NCI-H1105 treated with DMSO at 0.1 percent for 48 hours (cell line): ENCODE results near the gene GAGE13.
"Not testable (repeated sequence)": the region's sequence is repeated elsewhere in the genome, so short reads cannot be mapped to it uniquely, and the experiment has no call there.

ENCODE experiments used
- DNase-seq: peaks from one replicate; lab custom pipeline; 2025; lab: John Stamatoyannopoulos, UW

The GAGE13 gene

DNA sequence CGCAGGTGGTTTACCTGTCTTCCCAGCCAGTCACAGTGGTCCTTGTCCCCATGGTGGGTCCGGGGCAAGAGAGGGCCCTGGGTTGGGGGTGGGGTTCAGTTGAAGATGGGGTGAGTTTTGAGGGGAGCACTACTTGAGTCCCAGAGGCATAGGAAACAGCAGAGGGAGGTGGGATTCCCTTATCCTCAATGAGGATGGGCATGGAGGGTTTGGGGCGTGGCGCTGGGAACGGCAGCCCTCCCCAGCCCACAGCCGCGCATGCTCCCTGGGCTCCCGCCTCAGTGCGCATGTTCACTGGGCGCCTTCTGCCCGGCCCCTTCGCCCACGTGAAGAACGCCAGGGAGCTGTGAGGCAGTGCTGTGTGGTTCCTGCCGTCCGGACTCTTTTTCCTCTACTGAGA, at the start of gene GAGE13:
GAGE13 (plus strand) TSS at position 301 of the 400 bp plus-strand sequence. CDS start 1,156 bp downstream, outside the sequence.
- not testable (repeated sequence) for DNase-seq

- DNase-seq = no peak
Measured at GRCh38 chrX:49282647-49283011, 48.8 kb upstream of the GAGE13 start.

- no peak for DNase-seq
Measured at GRCh38 chrX:49284212-49284611, 47.2 kb upstream of the GAGE13 start.

DNA sequence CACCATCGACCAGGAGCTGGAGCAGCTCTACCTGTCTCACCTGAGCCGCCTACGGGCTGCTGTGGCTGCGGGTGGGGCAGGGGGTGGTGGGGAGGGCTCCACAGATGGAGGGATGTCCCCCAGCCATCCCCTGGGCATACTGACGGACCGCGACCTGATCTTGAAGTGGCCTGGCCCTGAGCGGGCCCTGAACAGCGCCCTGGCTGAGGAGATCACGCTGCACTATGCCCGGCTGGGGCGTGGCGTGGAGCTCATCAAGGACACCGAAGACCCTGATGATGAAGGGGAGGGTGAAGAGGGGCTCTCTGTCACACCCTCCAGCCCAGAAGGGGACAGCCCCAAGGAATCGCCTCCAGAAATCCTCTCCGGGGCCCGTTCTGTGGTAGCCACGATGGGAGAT, 45.2 kb upstream of the GAGE13 start:
- DNase-seq = no peak

- no peak for DNase-seq
Measured at GRCh38 chrX:49286581-49286980, 44.8 kb upstream of the GAGE13 start.

DNA sequence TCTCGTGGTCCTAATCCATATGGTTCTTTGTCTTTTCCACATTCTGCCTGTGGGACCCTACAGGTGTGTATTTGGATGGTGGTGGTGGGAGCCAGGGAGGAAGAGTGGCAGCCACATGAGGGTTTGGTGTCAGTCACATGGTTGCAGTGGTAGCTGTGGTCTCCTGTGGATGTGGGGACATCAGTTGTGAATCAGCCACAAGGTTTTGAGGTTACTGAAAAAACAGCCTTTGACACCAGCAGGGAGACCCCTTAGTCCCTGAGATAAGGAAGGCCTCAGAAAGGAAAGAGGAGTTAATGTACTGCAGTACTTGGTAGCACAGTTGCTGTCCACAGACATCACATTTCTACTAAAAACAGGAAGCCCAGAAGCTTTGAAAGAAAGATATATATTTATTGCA, 43.7 kb upstream of the GAGE13 start:
- no peak for DNase-seq

DNA sequence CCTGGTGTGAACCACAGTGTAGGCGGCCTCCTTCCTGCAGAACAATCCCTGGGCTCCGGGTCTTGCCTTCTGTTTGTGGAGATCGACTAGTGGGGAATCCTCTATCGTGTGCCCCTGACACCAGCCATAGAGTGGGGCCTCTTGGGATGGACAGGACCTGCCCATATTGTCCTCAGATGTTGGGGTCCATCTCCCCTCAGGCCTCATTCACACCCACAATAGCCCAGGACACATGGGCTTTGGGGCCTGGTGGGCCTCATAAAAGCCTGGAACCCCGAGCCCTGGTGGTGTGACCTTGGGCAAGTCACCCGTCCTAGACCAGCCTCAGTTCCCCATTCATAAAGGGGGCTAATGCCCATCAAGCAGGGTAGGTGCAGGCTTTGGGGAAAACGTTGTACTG, 41.2 kb upstream of the GAGE13 start:
- no peak for DNase-seq

GRCh38 chrX:49291615-49292337, 39.6 kb upstream of the GAGE13 start:
- DNase-seq = peak; percentile 36

DNA sequence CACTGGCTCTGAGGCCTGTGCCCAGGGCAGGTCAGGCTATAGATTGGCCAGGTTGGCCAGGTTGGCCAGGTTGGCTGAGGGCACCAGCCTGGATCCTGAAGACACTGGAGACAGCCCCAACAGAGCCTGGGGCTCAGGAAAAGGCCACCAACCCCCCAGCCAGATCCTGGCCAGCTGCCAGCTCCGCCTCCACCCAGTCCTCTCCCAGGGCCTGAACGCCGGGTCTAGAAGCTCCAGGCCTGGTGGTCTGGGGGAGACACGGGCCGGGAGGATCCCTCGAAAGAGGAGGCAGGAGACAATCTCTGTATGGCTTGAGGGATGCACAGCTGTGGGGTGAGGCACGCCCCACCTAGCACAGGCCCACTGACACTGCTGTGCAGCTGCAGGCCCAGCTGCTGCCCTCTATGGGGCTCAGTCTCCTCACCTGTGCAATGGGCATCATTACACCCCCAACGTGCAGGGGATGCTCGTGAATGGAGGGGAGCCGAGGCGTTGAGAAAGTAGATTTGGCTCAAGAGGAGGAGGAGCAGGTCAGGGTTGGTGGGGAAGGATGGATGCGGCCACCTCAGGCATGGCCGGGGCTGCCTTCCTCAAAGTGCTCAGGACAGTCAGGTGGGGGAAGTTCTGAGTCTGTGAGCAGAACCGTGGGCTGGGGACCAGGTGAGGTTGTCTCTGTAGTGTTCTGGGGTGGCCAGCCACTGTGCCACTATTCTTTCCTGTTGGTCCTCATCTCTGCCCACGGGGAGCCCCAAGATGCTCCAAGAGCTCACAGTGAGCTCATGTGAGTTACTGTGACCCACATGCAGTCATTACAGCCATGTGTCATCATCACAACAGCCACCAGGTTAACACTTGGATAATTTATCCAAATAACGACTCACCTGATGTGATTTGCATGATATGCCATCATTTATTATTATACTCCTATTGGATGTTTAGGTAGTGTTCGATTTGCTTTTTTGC, 38.7 kb upstream of the GAGE13 start:
- no peak for DNase-seq

DNA sequence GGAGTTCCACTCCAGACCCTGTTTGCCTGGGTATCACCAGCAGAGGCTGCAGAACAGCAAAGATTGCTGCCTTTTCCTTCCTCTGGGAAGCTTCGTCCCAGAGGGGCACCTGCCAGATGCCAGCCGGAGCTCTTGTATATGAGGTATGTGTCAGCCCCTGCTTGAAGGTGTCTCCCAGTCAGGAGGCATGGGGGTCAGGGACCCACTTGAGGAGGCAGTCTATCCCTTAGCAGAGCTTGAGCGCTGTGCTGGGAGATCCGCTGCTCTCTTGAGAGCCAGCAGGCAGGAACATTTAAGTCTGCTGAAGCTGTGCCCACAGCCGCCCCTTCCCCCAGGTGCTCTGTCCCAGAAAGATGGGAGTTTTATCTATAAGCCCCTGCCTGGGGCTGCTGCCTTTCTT, 32.1 kb upstream of the GAGE13 start:
- not testable (repeated sequence) for DNase-seq

- no peak for DNase-seq
Measured at GRCh38 chrX:49300703-49301102, 30.7 kb upstream of the GAGE13 start.

DNA sequence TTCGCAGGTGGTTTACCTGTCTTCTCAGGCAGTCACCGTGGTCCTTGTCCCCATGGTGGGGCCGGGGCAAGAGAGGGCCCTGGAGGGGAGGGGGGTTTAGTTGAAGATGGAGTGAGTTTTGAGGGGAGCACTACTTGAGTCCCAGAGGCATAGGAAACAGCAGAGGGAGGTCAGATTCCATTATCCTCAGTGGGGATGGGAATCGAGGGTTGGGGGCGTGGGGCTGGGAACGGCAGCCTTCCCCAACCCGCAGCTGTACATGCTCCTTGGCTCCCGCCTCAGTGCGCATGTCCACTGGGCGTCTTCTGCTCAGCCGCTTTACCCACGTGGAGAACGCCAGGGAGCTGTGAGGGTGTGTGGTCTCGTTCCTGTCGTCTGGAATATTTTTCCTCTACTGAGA, 28.0 kb upstream of the GAGE13 start, which contains the start of gene GAGE10:
GAGE10 (plus strand) TSS at position 301 of the 400 bp plus-strand sequence. CDS start 1,214 bp downstream, outside the sequence.
- DNase-seq = no peak

DNA sequence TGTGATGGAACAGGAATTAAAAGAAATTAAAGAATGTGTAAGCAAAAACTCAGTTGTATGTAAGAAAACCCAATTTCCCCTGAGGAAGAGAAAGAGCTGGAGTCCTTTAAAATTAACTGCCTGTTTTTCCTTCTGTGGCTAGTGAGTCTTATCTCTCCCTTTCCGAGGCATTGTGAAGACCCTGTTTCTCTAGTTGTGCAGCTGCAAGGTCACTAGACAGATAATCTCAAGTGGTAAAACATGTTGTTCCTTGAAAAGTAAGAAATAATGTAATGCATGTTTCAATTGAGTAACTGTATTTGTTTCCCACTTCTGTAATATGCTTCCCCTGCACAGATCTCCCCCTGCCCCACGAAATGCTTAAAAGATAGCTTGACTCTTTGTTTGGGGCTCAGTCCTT, 23.6 kb upstream of the GAGE13 start:
- not testable (repeated sequence) for DNase-seq

DNA sequence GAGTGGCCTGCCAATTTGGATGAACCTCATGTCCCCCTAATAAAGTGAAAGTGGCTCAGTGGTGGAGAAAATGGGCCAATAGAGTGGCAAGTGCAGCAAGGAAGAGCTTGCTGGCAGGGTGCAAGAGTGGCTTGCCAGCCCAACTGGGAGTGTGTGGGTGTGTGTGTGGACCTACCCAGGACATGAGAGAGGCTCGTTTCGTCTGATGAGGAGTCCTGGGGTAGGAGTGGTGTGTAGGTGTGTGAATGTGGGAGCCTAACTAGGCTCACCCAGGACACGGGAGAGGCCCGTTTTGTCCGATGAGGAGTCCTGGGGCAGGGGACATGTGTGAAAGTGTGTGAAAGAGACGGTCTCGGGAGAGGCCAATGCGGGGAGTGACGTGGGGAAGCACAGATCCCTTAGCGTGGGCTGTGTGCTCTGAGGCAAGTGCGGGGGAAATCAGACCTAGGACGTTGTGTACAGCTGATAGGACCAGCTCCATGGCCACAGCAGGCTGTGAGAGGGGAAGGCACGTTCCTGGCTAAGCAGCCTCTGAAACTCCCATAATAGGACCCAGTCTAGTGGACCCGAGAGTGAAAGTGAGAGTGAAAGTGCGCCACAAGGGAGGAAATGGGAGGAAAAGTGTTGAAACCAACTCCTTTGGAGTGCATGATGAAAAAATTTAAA, 22.6 kb upstream of the GAGE13 start:
- no peak for DNase-seq

DNA sequence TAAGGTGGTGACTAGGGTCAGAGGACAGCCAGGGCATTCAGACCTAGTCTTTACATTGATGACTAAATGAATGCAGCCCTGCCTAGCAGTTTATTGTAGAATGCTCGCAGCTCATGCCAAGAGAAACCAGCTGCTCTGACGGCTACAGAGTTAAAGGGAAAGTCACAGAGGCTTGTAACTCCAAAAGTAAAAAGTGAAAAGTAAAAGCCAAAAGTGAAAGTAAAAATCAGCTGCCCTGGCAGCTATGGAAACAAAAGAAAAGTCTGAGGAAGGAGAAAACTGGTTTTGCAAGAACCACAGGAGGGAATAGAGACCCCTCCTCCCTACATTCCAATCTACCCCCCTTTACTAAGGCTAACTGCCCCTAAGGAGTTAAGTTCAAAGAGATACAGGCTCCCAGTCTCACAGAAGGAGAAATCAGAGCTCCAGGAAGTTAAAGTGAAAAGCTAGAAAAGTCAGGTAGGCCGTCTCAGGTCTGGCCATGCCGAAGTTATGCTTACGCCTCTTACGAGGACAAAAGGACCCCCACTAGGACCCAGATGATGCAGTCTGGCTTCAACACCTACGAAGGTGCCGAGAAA, 21.9 kb upstream of the GAGE13 start:
- no peak for DNase-seq

GRCh38 chrX:49310371-49310770, 21.0 kb upstream of the GAGE13 start:
- no peak for DNase-seq

DNA sequence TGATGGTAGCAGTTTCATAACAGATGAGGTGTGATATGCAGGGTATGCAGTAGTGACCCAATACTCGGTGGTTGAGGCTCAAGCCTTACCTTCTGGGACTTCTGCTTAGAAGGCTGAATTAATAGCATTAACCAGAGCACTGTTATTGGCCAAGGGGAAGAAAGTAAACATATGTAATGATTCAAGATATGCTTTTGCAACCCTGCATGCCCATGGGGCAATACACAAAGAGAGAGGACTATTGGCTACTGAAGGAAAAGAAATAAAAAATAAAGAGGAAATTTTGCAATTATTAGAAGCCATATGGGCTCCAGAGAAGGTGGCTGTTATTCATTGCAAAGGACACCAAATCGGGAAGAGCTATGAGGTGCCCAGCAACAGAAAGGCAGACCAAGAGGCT, 19.2 kb upstream of the GAGE13 start:
- DNase-seq = no peak

DNA sequence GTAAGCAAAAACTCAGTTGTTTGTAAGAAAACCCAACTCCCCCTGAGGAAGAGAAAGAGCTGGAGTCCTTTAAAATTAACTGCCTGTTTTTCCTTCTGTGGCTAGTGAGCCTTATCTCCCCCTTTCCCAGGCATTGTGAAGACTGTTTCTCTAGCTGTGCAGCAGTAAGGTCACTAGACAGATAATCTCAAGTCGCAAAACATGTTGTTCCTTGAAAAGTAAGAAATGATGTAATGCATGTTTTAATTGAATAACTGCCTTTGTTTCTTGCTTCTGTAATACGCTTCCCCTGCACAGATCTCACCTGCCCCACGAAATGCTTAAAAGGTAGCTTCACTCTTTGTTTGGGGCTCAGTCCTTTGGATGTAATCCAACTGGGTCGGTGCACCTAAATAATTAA, 15.3 kb upstream of the GAGE13 start:
- DNase-seq = no peak

GRCh38 chrX:49321737-49322136, 9.6 kb upstream of the GAGE13 start, which contains the start of gene GAGE12J:
Gene GAGE12J, plus strand, starts transcription at chrX:49322037. Its CDS starts 1,157 bp downstream, at chrX:49323194.
- DNase-seq = not testable (repeated sequence)

GRCh38 chrX:49322266-49322665, 9.1 kb upstream of the GAGE13 start:
- DNase-seq = not testable (repeated sequence)

DNA sequence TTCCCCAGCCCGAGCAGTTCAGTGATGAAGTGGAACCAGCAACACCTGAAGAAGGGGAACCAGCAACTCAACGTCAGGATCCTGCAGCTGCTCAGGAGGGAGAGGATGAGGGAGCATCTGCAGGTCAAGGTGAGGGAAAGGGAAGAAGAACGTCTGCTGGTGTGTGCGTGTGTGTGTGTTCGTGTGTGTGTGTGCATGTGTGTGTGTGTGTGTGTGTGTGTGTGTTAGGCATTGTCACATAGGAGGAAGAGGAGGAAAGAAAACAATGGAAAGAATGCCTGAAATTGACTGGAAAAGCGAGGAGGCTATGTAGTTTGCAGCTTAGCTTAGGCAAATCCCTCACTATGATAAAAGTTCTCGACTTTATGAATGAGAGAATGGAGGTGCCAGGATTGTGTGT, 7.6 kb upstream of the GAGE13 start:
- not testable (repeated sequence) for DNase-seq

- not testable (repeated sequence) for DNase-seq
Measured at GRCh38 chrX:49330421-49330820, 961 bp upstream of the GAGE13 start.
